Activated CD4-positive, alpha-beta T cell treated with anti-CD3 and anti-CD28 coated beads, Interleukin-2, Interleukin-4, amounts not matched to agents 100 ng/mL and 50 ng/mL, durations not matched to agents 16 hours and 8 hours (primary cell): ENCODE data around the gene INPP5A.
"Not testable (repeated sequence)": the region's sequence is repeated elsewhere in the genome, so short reads cannot be mapped to it uniquely, and the experiment has no call there.

Source experiments
- DNase-seq: peaks from one replicate; pipeline ENCODE4 v3.0.0-alpha.2; 2020; ENCODE audit warnings: low spot score

Gene INPP5A

DNA sequence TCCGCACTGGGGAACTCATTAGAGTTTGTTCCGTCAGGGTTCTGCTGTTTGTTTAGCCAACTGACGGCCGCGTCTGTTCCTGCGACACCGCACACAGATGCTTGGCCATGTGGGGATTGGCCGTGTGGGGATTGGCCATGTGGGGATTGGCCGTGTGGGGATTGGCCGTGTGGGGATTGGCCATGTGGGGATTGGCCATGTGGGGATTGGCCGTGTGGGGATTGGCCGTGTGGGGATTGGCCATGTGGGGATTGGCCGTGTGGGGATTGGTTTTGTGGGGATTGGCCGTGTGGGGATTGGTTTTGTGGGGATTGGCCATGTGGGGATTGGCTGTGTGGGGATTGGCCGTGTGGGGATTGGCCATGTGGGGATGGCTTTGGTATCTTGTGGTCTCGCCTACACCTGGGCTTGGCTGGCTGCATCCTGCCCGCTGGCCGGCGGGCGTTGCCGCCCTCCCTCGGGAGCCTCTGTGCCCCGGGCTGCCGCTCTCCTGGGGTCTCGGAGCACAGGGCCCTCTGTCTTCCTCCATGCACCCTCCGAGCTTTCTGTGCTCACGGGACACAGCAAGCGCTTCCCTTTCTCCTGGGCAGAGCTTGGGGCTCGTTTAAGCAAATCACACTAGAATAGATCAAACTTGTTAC lies 185.9 kb downstream of the INPP5A start:
- DNase-seq = no peak

GRCh38 chr10:132724446-132724845 lies 186.9 kb downstream of the INPP5A start:
- no peak for DNase-seq

DNA sequence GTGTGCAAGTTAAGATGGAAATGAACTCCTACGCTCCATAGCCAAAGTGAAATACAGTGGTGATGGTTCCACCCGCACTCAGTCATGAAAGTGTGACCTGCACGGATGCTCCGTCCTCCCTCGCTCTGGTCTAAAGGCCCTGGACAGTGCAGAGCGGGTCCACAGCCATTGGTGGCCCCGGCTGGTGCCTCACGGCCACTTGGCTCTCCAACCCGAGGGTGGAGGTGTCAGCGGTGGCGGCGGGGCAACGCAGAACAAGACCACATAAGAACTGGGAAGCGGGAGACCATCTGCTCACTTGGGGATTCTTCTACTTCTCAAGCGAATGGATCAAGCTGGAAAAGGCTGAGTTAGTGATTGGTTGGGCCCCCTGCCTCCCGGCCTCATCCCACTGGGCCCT lies 187.6 kb downstream of the INPP5A start:
- no peak for DNase-seq

GRCh38 chr10:132726194-132726593 lies 188.6 kb downstream of the INPP5A start:
- DNase-seq = no peak

- no peak for DNase-seq
Measured at GRCh38 chr10:132726951-132727350, 189.4 kb downstream of the INPP5A start.

DNA sequence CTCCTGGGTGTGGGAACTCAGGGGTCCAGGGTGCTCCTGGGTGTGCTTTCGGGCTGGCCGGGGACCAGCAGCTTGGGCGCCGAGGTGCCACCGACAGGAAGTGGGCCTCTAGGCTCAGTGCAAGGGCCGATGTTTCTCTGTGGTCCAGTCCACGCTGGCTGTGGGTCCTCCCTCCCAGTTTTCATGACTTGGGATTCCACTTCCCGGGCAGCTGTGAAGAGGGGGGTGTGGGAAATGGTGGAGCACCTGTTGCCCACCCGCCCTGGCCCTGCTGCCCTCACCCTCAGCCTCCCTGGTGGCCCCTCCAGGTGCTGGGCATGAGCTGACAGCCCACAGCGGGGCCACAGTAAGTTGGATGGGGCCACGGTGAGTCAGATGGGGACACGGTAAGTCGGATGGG lies 189.8 kb downstream of the INPP5A start:
- no peak for DNase-seq

- no peak for DNase-seq
Measured at GRCh38 chr10:132728321-132728720, 190.7 kb downstream of the INPP5A start.

GRCh38 chr10:132728741-132729140 lies 191.2 kb downstream of the INPP5A start:
- no peak for DNase-seq

- DNase-seq = no peak
Measured at GRCh38 chr10:132729810-132730572, 192.4 kb downstream of the INPP5A start.

- no peak for DNase-seq
Measured at GRCh38 chr10:132730573-132730953, 193.0 kb downstream of the INPP5A start.

DNA sequence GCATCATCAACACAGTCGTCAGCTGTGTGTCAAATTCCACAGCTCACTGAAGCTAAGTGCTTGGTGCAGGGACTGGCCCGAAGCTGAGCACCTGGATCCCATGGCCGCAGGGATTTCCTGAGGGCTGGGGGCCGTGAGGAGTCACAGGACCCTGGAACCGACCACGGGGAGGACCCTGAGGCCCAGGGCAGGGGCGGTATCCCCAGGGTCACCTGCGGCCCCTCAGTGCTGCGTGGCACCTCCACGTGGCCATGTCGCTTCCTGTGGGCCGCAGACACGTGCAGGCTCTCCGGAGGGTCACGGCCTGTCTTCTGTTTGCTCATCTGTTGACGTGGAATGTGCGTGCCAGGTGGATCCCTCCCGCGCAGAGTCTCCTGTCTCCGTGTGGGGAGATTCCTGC lies 194.9 kb downstream of the INPP5A start:
- DNase-seq = no peak

GRCh38 chr10:132733926-132734325 lies 196.3 kb downstream of the INPP5A start:
- no peak for DNase-seq

GRCh38 chr10:132735341-132735775 lies 197.8 kb downstream of the INPP5A start:
- no peak for DNase-seq

- no peak for DNase-seq
Measured at GRCh38 chr10:132735923-132736391, 198.4 kb downstream of the INPP5A start.

- no peak for DNase-seq
Measured at GRCh38 chr10:132737390-132738048, 199.9 kb downstream of the INPP5A start.

GRCh38 chr10:132738454-132739224 lies 201.1 kb downstream of the INPP5A start:
- DNase-seq = no peak

DNA sequence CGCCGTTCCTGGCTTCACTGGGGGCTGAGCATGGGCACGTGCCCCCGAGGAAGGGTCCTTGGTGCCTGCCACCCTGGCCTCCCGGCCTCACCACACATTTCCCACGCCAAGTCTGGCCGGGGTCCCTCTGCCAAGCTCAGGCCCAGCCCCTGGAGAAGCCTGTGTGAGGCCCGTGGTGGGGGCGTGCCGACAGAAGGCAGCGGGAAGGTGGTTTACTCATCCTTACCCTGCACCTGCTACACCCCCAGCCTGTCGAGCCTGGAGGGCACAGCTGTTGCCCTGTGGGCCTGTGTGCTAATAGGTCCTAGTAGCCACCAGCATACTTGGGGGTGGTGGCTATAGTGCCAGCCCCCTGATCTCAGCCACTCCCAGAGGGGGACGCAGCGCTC lies 201.6 kb downstream of the INPP5A start:
- no peak for DNase-seq

DNA sequence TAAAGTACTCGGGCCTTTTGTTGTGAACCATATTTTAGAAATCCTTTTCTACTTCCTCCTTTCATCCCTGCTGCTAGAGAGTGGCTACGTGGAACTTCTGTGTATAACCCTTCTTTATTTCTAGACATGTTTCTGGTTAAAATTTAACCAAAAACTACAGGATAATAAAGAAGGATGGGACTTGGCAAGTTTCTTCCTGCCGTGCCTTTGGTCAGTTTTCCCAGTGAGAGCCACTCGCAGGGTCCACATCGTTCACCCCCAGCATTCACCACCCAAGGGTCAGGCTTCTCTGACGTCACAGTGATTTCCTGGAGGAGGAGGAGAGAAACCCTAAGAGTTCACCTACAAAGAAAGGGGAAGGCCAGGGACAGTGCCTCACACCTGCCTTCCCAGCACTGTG lies 203.0 kb downstream of the INPP5A start:
- no peak for DNase-seq

DNA sequence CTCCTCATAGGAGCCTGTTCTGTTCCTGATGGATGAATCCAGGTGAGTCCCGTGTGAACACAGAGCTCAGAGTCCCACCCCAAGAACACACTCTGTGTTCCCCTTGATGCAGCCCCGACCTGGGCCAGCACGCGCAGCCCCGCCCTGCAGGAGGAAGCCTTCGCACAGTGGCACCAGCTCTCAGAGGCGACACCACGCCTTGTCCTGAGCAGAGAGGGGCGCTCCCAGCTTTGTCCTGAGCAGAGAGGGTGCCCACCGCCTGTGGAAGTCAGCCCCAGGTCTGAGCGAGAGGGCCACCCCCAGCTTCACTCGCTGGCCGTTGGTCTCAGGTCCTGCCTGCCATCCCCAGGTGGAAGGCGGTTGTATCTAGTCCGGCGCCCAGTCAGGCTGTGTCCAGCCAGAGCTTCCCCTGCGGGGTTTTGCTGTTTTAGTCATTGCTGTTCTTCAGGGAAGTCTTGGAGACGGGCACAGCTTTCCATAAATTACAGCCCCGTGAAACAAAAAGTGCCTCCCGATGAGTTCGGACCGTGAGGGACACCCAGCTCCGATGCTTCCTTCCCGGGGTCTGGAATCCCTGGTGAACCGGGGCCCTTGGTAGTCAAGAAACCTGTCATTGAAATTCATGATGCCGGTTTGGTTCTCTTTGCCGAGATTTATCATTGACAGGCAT lies 204.7 kb downstream of the INPP5A start:
- no peak for DNase-seq

DNA sequence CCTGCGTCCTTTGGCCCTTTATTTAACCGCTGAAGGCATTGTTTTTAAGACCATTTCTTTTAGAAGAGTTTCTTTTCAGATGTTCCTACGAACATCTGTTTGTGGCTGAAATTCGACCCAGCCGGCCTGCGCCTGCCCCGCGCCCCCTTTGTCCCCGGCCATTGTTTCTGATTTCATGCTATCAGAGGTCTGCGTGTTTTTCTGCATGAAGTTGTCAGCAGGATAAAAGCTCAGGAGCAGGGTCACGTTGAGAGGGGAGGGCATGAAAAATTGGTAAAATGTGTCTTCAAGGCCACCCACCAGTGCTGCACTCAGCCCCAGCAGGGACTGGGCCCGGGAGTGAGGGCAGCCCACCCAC lies 205.2 kb downstream of the INPP5A start:
- no peak for DNase-seq

DNA sequence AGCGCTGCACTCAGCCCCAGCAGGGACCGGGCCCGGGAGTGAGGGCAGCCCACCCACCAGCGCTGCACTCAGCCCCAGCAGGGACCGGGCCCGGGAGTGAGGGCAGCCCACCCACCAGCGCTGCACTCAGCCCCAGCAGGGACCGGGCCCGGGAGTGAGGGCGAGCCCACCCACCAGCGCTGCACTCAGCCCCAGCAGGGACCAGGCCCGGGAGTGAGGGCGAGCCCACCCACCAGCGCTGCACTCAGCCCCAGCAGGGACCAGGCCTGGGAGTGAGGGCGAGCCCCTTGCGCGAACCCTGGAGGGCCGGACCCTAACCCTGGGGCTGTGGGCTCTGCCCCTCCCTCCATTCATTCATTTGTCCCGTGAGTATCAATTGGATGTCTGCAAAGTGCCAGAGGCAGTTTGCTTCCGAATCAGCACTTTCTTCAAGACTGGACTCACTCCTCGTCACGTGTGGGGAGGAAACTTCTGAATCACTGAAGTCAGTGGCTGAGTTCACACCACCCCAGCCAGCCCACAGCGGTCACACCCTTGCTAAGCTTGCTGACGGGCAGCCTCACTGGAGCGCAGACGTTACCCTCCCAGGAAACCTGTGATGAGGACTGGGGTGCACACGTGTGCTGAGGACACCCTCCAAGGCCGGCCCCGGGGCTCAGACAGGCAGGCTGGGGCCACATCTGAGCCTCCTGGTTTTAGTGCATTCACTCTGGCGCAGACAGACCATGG lies 205.8 kb downstream of the INPP5A start:
- not testable (repeated sequence) for DNase-seq
